Measurements from ENCODE around the gene ZBTB5. TPM values are rescaled to one million over a fixed set of nuclear protein-coding genes. Genes with fewer than 3 reads are reported as not detected.
A peak's percentile ranks its signal among the peaks of the same experiment; 100 is the strongest.
"Not testable (repeated sequence)": the region's sequence is repeated elsewhere in the genome, so short reads cannot be mapped to it uniquely, and the experiment has no call there.

The ZBTB5 gene
- total RNA-seq, 1 donor from 2014 or later = 10.1 TPM

DNA sequence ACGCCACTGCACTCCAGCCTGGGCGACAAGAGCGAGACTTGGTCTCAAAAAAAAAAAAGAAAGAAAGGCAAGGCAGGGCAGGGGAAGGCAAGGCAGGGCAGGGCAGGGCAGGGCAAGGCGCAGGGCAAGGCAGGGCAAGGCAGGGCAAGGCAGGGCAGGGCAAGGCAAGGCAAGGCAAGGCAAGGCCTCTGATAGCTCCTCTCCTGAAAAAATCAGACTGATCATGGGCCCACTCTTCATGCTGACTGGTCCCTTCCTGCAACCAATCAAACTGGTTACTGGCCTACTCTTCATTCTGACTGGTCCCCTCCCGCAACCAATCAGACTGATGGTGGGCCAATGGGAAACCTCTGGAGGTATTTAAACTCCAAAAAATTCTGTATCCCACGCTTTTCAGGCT, 3.4 kb upstream of the ZBTB5 start:
- TF ChIP-seq, protein P1, sequence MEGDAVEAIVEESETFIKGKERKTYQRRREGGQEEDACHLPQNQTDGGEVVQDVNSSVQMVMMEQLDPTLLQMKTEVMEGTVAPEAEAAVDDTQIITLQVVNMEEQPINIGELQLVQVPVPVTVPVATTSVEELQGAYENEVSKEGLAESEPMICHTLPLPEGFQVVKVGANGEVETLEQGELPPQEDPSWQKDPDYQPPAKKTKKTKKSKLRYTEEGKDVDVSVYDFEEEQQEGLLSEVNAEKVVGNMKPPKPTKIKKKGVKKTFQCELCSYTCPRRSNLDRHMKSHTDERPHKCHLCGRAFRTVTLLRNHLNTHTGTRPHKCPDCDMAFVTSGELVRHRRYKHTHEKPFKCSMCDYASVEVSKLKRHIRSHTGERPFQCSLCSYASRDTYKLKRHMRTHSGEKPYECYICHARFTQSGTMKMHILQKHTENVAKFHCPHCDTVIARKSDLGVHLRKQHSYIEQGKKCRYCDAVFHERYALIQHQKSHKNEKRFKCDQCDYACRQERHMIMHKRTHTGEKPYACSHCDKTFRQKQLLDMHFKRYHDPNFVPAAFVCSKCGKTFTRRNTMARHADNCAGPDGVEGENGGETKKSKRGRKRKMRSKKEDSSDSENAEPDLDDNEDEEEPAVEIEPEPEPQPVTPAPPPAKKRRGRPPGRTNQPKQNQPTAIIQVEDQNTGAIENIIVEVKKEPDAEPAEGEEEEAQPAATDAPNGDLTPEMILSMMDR (IDR thresholded peaks at IDR 0.05) = no peak
- no peaks in the 10 kb centered on the region for H3K9me3 ChIP-seq
- no peak for DNase-seq

DNA sequence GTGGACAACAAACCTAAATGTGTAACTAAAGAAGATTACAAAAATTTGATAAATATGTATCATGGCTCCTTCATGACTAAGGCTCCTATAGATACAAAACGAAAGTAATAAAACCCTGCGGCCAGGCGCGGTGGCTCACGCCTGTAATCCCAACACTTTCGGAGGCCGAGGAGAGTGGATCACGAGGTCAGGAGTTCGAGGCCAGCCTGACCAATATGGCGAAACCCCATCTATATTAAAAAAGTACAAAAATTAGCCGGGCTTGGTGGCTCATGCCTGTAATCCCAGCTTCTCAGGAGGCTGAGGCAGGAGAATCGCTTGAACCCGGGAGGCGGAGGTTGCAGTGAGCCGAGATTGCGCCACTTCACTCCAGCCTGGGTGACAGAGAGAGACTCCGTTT, 2.3 kb upstream of the ZBTB5 start:
- DNase-seq; intact Hi-C loops (cut with DNase I); H3K27me3 ChIP-seq; H3K36me3 ChIP-seq; H3K4me3 ChIP-seq; H3K9me3 ChIP-seq; ATAC-seq; H3K27ac ChIP-seq: not testable (repeated sequence)
- peaks cover 20% of the 10 kb centered on the region for H3K4me1 ChIP-seq

More for the DNA sequence above, 3.4 kb upstream of the ZBTB5 start:
- no peak for ATAC-seq
- intact Hi-C loops (cut with DNase I) = no loop called here
- peaks cover 15% of the 10 kb centered on the region for H3K4me1 ChIP-seq
- no peaks in the 10 kb centered on the region for H3K27me3 ChIP-seq
- H3K27ac ChIP-seq = no peak overlapping the region
- no peak overlapping the region for H3K4me3 ChIP-seq
- H3K36me3 ChIP-seq = no peaks in the 10 kb centered on the region

DNA sequence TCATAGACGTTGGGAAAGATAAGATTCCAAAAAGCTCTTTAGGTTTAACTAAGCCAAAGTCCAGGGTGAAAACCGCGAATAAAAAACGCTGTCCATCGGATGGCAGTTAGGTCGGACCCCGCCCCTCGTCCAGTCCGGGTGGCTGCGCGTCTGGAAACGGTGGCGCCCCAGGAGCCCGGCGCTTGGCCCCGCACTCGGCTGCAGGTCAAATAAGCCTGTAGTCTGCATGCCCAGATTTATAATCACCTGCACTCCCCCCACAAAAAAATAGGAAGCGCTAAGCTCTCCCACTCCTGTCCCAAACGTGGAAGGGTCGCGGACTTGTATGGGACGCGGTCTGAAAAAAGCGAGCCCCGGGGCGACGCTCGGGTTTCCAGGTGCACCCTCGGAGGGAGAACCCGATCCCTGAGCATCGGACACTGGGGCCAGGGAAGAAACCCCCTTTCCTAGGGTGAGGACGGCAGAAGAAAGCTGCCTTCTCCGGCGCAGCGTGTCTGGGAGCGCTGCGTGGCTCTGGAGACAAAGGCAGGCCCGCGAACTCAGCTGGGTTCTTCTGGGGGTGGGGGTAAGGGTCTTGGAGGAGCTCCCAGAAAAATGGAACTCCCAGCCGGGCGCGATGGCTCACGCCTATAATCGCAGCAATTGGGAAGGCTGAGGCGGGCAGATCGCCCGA, 923 bp upstream of the ZBTB5 start:
- TF ChIP-seq, protein P1 (IDR thresholded peaks at IDR 0.05) = no peak
- Histone ChIP-seq H3K4me1 (peaks cover 26% of the 10 kb centered on the region), H3K36me3 (no peaks in the 10 kb centered on the region), H3K27me3 (no peaks in the 10 kb centered on the region), H3K4me3 (peak overlapping the region; percentile 95), H3K27ac (peak overlapping the region; percentile 98), H3K9me3 (no peaks in the 10 kb centered on the region)
- ATAC-seq (peak; percentile 4), DNase-seq (peak; percentile 82)
- intact Hi-C loops (cut with DNase I) = no loop called here

DNA sequence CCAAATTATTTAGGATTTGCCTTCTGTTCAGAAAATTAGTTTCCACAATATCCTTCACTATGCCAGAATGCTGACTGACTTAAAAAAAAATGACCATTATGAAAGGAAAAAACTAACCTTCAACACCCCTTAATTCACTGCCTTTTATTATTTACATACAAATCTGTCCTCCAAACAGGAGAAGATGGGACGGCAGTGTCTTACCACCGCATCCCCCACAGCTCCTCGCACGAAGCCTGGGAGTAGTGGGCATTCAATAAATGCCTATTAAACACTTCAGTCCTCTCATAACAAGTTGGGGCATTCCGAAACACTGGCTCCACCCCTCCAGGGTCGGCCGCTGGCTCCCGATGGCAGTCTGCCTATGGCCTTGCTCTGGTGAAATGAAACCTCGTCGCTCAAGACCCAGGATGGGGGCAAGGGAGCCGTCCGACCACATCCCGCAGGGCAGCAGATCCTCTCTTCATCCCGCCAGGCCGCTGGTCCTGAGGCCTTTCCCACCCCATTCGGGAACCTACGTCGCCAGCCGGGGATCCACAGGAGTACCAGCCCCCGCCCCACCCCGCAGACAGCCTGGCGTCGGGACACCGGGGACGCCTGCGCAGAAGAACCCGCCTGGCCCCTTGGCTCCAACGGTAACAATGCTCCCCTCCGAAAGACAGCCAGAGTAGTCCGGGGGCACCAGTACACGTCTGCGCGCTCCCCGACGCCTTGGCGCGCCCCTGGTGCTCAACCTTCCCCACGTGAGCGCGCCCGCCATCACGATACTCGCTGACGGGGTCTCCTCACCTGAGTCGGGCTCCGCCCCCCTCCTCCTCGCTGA, 613 bp downstream of the ZBTB5 start:
- H3K27ac ChIP-seq = peak overlapping the region; percentile 98
- TF ChIP-seq, protein P1 (IDR thresholded peaks at IDR 0.05) = no peak
- H3K4me3 ChIP-seq = peak overlapping the region; percentile 95
- peak; percentile 66 for ATAC-seq
- peaks cover 26% of the 10 kb centered on the region for H3K4me1 ChIP-seq
- no peaks in the 10 kb centered on the region for H3K9me3 ChIP-seq
- intact Hi-C loops (cut with DNase I) = no loop called here
- no peaks in the 10 kb centered on the region for H3K36me3 ChIP-seq
- no peaks in the 10 kb centered on the region for H3K27me3 ChIP-seq
- peak; percentile 92 for DNase-seq

DNA sequence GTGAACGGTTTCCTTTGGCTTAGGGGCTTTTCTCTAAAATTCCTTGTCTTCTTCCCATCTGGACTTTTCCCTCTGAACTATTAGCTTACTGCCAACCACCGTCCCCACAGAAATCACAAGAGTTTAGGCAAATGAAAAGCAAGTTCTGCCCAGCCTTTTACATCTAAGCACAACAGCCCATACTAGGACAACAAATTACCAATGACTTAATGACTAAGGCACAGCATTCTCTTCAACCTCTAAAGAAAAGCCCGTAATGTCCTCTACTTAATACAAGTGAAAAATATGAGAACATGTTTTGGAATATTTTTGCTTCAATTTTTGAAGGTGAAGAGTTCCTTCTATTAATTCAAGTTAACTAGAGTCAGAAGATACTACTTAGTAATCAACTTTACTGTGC, 1.2 kb downstream of the ZBTB5 start:
- Histone ChIP-seq H3K27ac (peak overlapping the region; percentile 98), H3K36me3 (no peaks in the 10 kb centered on the region), H3K4me3 (peak overlapping the region; percentile 95), H3K27me3 (no peaks in the 10 kb centered on the region), H3K9me3 (no peaks in the 10 kb centered on the region), H3K4me1 (peaks cover 26% of the 10 kb centered on the region)
- intact Hi-C loops (cut with DNase I) = no loop called here
- ATAC-seq = no peak
- TF ChIP-seq, protein P1 (IDR thresholded peaks at IDR 0.05) = no peak
- DNase-seq = no peak

DNA sequence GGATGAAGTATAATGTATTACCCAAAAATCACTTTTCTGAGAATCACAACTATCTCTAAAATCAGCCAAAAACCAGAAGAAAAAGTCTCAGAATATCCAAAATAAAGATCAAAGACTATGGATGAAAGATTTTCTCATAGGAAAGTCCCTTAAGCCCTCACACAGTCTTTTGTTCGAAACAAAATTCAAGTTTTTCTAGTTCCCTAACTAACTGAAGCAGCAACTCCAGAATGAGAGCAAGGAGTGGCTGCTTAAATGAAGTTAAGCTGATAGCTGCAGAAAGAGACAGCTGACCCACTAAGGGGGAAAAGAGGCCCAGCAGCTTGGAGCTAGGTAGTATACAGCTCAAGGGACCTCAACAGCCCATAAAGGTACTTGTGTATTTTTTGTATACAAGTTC, 8.4 kb downstream of the ZBTB5 start:
- H3K27me3 ChIP-seq = no peaks in the 10 kb centered on the region
- H3K36me3 ChIP-seq = no peaks in the 10 kb centered on the region
- no peak overlapping the region for H3K27ac ChIP-seq
- DNase-seq = no peak
- TF ChIP-seq, protein P1 (IDR thresholded peaks at IDR 0.05) = no peak
- H3K9me3 ChIP-seq = no peaks in the 10 kb centered on the region
- H3K4me3 ChIP-seq = no peak overlapping the region
- peaks cover 11% of the 10 kb centered on the region for H3K4me1 ChIP-seq
- intact Hi-C loops (cut with DNase I) = no loop called here
- ATAC-seq = no peak

Measured in upper lobe of right lung (tissue), 1 donor.